Brain microvascular endothelial cell (primary cell): ENCODE results near the gene BID.
"Not testable (repeated sequence)": the region's sequence is repeated elsewhere in the genome, so short reads cannot be mapped to it uniquely, and the experiment has no call there.

Experiments used
- DNase-seq: peaks from one replicate; pipeline ENCODE4 v3.0.0-alpha.2; 2020
- H3K27ac ChIP-seq: fragments of 250-450 bp; sonication (Bioruptor Pico); 2 replicates; pipeline ENCODE4 v1.5.1; 2020; ENCODE audit warnings: mild to moderate bottlenecking, moderate library complexity
- H3K27me3 ChIP-seq: fragments of 250-450 bp; sonication (Bioruptor Pico); replicated peaks from 2 replicates; pipeline ENCODE4 v1.5.1; 2020; ENCODE audit warnings: mild to moderate bottlenecking
- H3K36me3 ChIP-seq: fragments of 250-450 bp; sonication (Bioruptor Pico); replicated peaks from 2 replicates; pipeline ENCODE4 v1.5.1; 2020; ENCODE audit warnings: mild to moderate bottlenecking
- H3K4me3 ChIP-seq: 2 replicates; pipeline ENCODE4 v1.5.1; 2011; ENCODE audit warnings: low read depth, mild to moderate bottlenecking, control low read depth, low read length, moderate library complexity
- CTCF ChIP-seq: IDR thresholded peaks from 2 replicates; pipeline ENCODE4 v1.5.1; 2011; ENCODE audit warnings: low read depth, mild to moderate bottlenecking, moderate library complexity, low read length, control low read depth, inconsistent platforms; ENCODE audit errors: missing control alignments
- in situ Hi-C: cut with HindIII; loops from 2 replicates; pipeline ENCODE4 v1.10.0; 2017; ENCODE audit warnings: low sequenced_read_pairs, low pct_ligation_motif_present

BID gene

GRCh38 chr22:17769013-17769715 lies 5.1 kb downstream of the BID start:
- Histone ChIP-seq H3K27ac (no peak overlapping the region), H3K27me3 (no peaks in the 10 kb centered on the region), H3K36me3 (no peaks in the 10 kb centered on the region), H3K4me3 (no peak overlapping the region)
- in situ Hi-C loops: no loop called here
- TF ChIP-seq CTCF: no peak
- no peak for DNase-seq

- in situ Hi-C loops: no loop called here
- no peak for DNase-seq
- no peaks in the 10 kb centered on the region for H3K36me3 ChIP-seq
- TF ChIP-seq CTCF: no peak
- no peak overlapping the region for H3K27ac ChIP-seq
- H3K4me3 ChIP-seq: no peak overlapping the region
- H3K27me3 ChIP-seq: no peaks in the 10 kb centered on the region
Observed at GRCh38 chr22:17767233-17768065, 6.8 kb downstream of the BID start.

- H3K27ac ChIP-seq, H3K4me3 ChIP-seq, DNase-seq, H3K27me3 ChIP-seq, H3K36me3 ChIP-seq, in situ Hi-C loops: not testable (repeated sequence)
Observed at GRCh38 chr22:17764852-17765251, 9.4 kb downstream of the BID start.

GRCh38 chr22:17764036-17764435 lies 10.2 kb downstream of the BID start:
- H3K36me3 ChIP-seq: no peaks in the 10 kb centered on the region
- TF ChIP-seq CTCF: no peak
- in situ Hi-C loops: no loop called here
- H3K27me3 ChIP-seq: no peaks in the 10 kb centered on the region
- H3K27ac ChIP-seq: no peak overlapping the region
- DNase-seq: no peak
- H3K4me3 ChIP-seq: no peak overlapping the region

GRCh38 chr22:17763442-17763841 lies 10.8 kb downstream of the BID start:
- DNase-seq, H3K27me3 ChIP-seq, H3K27ac ChIP-seq, H3K36me3 ChIP-seq, in situ Hi-C loops, H3K4me3 ChIP-seq: not testable (repeated sequence)

GRCh38 chr22:17761138-17761488 lies 13.2 kb downstream of the BID start:
- Histone ChIP-seq H3K4me3 (no peak overlapping the region), H3K27ac (no peak overlapping the region), H3K27me3 (no peaks in the 10 kb centered on the region), H3K36me3 (no peaks in the 10 kb centered on the region)
- in situ Hi-C loops: no loop called here
- TF ChIP-seq CTCF: no peak
- DNase-seq: no peak
